Right lobe of liver (tissue), 6 donors: Measurements from ENCODE around the gene SLC43A3. TPM values are rescaled to one million over a fixed set of nuclear protein-coding genes. Genes with fewer than 3 reads are reported as not detected.

Source experiments
- ATAC-seq, 4 donors: fragments of 200-7000 bp; cut with Tn5 transposase; one replicate each; pipeline ENCODE4 v1.9.1; 2020; ENCODE audit warnings: mild to moderate bottlenecking in 4 of 4, moderate library complexity in 4 of 4
- DNase-seq, 3 donors: peaks; one replicate each; pipeline ENCODE4 v3.0.0-alpha.2; 2020
- H3K27ac ChIP-seq, 3 donors: fragments of 200-600 bp; one replicate each; pipeline ENCODE4 v1.8.0; 2022
- H3K27me3 ChIP-seq, 2 donors: fragments of 200-600 bp; one replicate each; pipeline ENCODE4 v1.8.0; 2022
- H3K36me3 ChIP-seq, 4 donors: fragments of 200-600 bp; sonication (generic) in 1 of 4; one replicate each; pipeline versions ENCODE4 v1.5.1 to v1.8.0; 2017 to 2022; ENCODE audit warnings: control low read depth in 1 of 4
- H3K4me1 ChIP-seq, 4 donors: fragments of 200-600 bp; sonication (generic) in 1 of 4; one replicate each; pipeline versions ENCODE4 v1.5.1 to v1.8.0; 2017 to 2022; ENCODE audit warnings: control low read depth in 1 of 4
- H3K4me3 ChIP-seq, 3 donors: fragments of 200-600 bp; one replicate each; pipeline ENCODE4 v1.8.0; 2022
- H3K9me3 ChIP-seq, 4 donors: fragments of 200-600 bp; sonication (generic) in 1 of 4; one replicate each; pipeline versions ENCODE4 v1.5.1 to v1.8.0; 2017 to 2022; ENCODE audit warnings: control low read depth in 1 of 4
- POLR2A ChIP-seq: fragments of 450-650 bp; IDR thresholded peaks from one replicate; pipeline ENCODE4 v1.6.1; 2017; ENCODE audit warnings: antibody characterized with exemption, mild to moderate bottlenecking
- WGBS: methylation state at CpG from one replicate; pipeline ENCODE4 v1.1.6; 2018; ENCODE audit warnings: low coverage, low lambda C conversion rate; ENCODE audit not compliant: insufficient coverage; ENCODE audit errors: missing lambda C conversion rate; 5-methylcytosine and 5-hydroxymethylcytosine counted together
- intact Hi-C, 2 donors: fragments of 100-400 bp; cut with DNase I; formaldehyde crosslinking; loops; one replicate each; pipeline versions ENCODE4 v1.11.2 to v1.14.1; 2022
- total RNA-seq, 6 experiments: library from RNA; depleted of rRNA in 2 of 6; stranded (reverse); fragments of >200 nt in 2 of 6; fragmentation: NEBNext Ultra II Directional in 3 of 6; extraction: Animal tissue kit (Norgen Biotek cat#: 25700) in 3 of 6; gene quantifications; one replicate each; pipeline versions ENCODE4 v1.1.0 to v1.2.4, GENCODE V29; 2016 to 2023
- TF ChIP-seq, protein P1 (sequence below), 4 donors: fragments of 200-600 bp in 3 of 4; fragments of 450-650 bp in 1 of 4; IDR thresholded peaks; one replicate each; pipeline versions ENCODE4 v1.5.1 to v1.8.0; 2016 to 2022; ENCODE audit warnings: antibody characterized with exemption in 4 of 4, mild to moderate bottlenecking in 2 of 4
- donor health status: DM: no; HTN: yes; CAD: no.
- donor health status: DM: no; HTN: no; CAD: no.
- donor health status: DM: no; HTN: no; CAD: no.
- donor health status: DM: no; HTN: yes; CAD: no.
- donor health status: DM: no; HTN: yes; CAD: no.

The SLC43A3 gene
- total RNA-seq, 6 experiments from 2014 or later = 109 to 259 (median 185) TPM

DNA sequence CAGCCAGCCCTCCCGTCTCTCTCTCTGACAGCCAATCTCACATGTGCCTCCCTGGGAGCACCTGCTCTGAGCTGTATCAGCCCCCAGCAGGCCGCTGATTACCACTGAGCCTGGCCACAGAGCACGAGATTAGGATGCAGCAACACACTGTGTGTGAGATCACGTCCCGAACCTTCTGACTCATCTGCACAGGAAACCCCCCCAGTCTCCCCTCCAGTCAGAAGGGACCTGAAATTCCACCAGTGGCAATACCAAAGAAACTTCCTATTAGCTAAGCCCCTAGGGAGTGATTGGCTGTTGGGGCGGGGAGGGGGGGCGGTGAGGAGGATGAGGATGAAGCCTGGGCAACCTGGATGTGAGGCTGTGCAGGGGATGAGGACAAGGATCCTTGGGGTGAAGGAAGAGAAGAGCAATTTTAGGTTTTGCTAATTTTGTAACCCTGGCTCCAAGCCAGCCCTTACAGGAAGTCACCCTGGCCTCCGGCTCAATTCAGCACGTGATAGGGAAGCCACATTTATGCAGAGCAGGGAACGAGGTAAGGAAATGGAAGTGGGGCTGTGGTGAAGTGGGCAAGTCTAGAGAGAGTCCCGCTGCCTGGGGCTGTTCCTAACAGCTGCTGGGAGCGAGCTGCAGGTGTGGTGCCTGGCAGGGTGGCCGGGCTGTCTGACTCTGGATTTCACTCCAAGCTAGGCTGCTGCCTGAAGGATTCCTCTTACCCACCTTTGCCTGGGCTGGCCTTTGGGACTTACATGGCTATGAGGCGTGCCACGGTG is 1.9 kb downstream of the SLC43A3 start:
- peak overlapping the region; percentile 66 to 70 (median 67) for H3K4me3 ChIP-seq
- H3K9me3 ChIP-seq = no peaks in the 10 kb centered on the region
- H3K27ac ChIP-seq = peak overlapping the region; percentile 98 to 99 (median 99)
- peaks cover 2 to 26% (median 9%) of the 10 kb centered on the region in 4 donors for H3K36me3 ChIP-seq
- intact Hi-C loops = no loop called here
- H3K4me1 ChIP-seq = peaks cover 0 to 74% (median 24%) of the 10 kb centered on the region in 4 donors
- no peaks in the 10 kb centered on the region for H3K27me3 ChIP-seq
- WGBS = 22% methylated on average over 14 of the region's 15 CpGs
- no peak for TF ChIP-seq POLR2A
- TF ChIP-seq, protein P1, sequence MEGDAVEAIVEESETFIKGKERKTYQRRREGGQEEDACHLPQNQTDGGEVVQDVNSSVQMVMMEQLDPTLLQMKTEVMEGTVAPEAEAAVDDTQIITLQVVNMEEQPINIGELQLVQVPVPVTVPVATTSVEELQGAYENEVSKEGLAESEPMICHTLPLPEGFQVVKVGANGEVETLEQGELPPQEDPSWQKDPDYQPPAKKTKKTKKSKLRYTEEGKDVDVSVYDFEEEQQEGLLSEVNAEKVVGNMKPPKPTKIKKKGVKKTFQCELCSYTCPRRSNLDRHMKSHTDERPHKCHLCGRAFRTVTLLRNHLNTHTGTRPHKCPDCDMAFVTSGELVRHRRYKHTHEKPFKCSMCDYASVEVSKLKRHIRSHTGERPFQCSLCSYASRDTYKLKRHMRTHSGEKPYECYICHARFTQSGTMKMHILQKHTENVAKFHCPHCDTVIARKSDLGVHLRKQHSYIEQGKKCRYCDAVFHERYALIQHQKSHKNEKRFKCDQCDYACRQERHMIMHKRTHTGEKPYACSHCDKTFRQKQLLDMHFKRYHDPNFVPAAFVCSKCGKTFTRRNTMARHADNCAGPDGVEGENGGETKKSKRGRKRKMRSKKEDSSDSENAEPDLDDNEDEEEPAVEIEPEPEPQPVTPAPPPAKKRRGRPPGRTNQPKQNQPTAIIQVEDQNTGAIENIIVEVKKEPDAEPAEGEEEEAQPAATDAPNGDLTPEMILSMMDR (IDR thresholded peaks at IDR 0.05) = no peak
- ATAC-seq (peak; percentile 28 to 67 (median 51)), DNase-seq (peak; percentile 64 to 84 (median 75))

DNA sequence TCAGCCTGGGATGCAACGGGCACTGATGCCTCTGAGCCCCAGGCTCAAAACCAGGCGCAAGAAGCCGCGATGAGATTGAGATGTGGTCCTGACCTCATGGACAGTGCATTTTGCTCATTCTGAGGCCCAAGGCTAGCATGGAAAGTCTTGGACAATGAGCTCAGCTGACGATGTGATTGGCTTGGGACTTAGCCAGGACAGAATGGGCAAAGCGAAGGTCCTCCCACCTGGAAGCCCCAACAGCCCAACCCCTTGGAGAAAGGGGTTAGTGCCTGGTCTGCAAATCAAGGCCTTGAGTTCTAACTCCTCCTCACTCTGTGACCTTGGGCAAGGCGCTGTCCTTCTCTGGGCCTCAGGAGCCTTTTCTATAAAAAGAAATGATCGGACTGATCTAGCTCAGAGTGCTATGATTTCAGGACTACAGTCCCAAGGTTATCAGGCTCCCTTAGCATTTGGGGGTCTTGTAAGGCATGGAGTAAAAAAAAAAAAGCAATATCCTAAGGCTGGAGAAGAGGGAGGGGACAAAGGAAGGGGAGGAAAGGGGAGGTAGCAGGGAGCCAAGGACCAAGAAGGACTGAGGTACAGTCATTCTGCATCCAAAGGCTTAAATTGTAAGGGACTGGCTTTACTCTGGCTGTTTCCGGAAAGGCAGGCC is 2.7 kb downstream of the SLC43A3 start:
- H3K4me1 ChIP-seq = peaks cover 0 to 67% (median 21%) of the 10 kb centered on the region in 4 donors
- peak overlapping the region; percentile 98 to 99 (median 99) for H3K27ac ChIP-seq
- peaks cover 2 to 33% (median 9%) of the 10 kb centered on the region in 4 donors for H3K36me3 ChIP-seq
- WGBS = 86% methylated on average over 6 of the region's 9 CpGs
- ATAC-seq = no peak
- H3K4me3 ChIP-seq = peak overlapping the region; percentile 66 to 70 (median 67)
- TF ChIP-seq POLR2A = no peak
- TF ChIP-seq, protein P1 (IDR thresholded peaks at IDR 0.05) = no peak
- intact Hi-C loops = no loop called here
- H3K27me3 ChIP-seq = no peaks in the 10 kb centered on the region
- DNase-seq = no peak
- no peaks in the 10 kb centered on the region for H3K9me3 ChIP-seq

DNA sequence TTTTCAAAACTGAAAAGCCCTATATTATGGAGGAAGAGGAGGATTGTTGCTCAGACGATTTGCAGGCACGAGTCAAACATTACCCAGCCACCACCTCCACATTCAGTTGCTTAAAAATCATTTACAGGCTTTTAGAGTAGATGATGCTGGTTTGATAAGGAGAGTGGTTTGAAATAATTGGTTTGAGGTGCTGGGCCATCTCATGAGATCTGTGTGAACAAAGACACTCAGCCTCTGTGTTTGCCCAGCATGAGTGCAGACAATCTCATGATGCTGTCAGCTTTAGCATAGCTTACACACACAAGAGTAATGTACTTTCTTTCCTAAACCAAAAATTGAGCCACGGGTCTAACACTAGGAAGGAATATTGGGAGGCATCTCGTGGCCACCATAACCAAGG is 4.3 kb downstream of the SLC43A3 start:
- ATAC-seq (no peak), DNase-seq (no peak)
- Histone ChIP-seq H3K27ac (no peak overlapping the region), H3K4me1 (peaks cover 0 to 51% (median 13%) of the 10 kb centered on the region in 4 donors), H3K27me3 (no peaks in the 10 kb centered on the region), H3K4me3 (no peak overlapping the region), H3K36me3 (peaks cover 4 to 47% (median 18%) of the 10 kb centered on the region in 4 donors), H3K9me3 (no peaks in the 10 kb centered on the region)
- TF ChIP-seq, protein P1 (IDR thresholded peaks at IDR 0.05) = no peak
- intact Hi-C loops = no loop called here
- 73% methylated on average over 4 of the region's 4 CpGs for WGBS

GRCh38 chr11:57421805-57422204 is 5.1 kb downstream of the SLC43A3 start:
- no peak overlapping the region for H3K27ac ChIP-seq
- peaks cover 11 to 56% (median 24%) of the 10 kb centered on the region in 4 donors for H3K36me3 ChIP-seq
- H3K9me3 ChIP-seq = no peaks in the 10 kb centered on the region
- H3K4me1 ChIP-seq = peaks cover 0 to 43% (median 12%) of the 10 kb centered on the region in 4 donors
- TF ChIP-seq, protein P1 (IDR thresholded peaks at IDR 0.05) = no peak
- no peak for TF ChIP-seq POLR2A
- no peak overlapping the region for H3K4me3 ChIP-seq
- DNase-seq (no peak), ATAC-seq (no peak)
- no peaks in the 10 kb centered on the region for H3K27me3 ChIP-seq
- intact Hi-C loops = no loop called here
